Gastroesophageal sphincter (tissue), 3 donors: ENCODE measurements around the gene BIRC6.

ENCODE experiments used
- CTCF ChIP-seq, 4 experiments: fragments of 200-600 bp in 2 of 4; fragments of 450-650 bp in 2 of 4; sonication (generic) in 1 of 4; IDR thresholded peaks; one replicate each; pipeline ENCODE4 v1.5.1; 2017 to 2019; ENCODE audit warnings: antibody characterized with exemption in 4 of 4, mild to moderate bottlenecking in 2 of 4, moderate library complexity in 2 of 4
- POLR2AphosphoS5 ChIP-seq: sonication (generic); formaldehyde crosslinking; IDR thresholded peaks from one replicate; pipeline ENCODE4 v1.6.1; 2017; ENCODE audit warnings: antibody characterized with exemption

GRCh38 chr2:32372519-32373182 is 15.8 kb downstream of the BIRC6 start:
- TF ChIP-seq CTCF (IDR thresholded peaks at IDR 0.05), result no peak
- TF ChIP-seq POLR2AphosphoS5, result no peak
